ENCODE measurements around the gene CDKAL1. TPM values are rescaled to one million over a fixed set of nuclear protein-coding genes. Genes with fewer than 3 reads are reported as not detected.

CDKAL1 gene
- total RNA-seq, 1 experiment from 2014 or later = 20.6 TPM

GRCh38 chr6:20868397-20869096, 334.3 kb downstream of the CDKAL1 start:
- ATAC-seq (peak; percentile 66), DNase-seq (ENCODE audit: low spot score) (no peak)
- 0 out of 2 replicates have a peak, but pooled peaks have one; percentile 20 for TF ChIP-seq SMAD3 (CRISPR knock-in tag; IDR thresholded peaks at IDR 0.05; ENCODE audit: borderline replicate concordance)
- TF ChIP-seq SP1 (CRISPR knock-in tag; conservative IDR thresholded peaks at IDR 0.05) = 0 out of 2 replicates have a peak, but pooled peaks have one; percentile 30
- TF ChIP-seq TEAD1 (CRISPR knock-in tag; IDR thresholded peaks at IDR 0.05) = 0 out of 2 replicates have a peak, but pooled peaks have one; percentile 12
- TF ChIP-seq, protein P1, sequence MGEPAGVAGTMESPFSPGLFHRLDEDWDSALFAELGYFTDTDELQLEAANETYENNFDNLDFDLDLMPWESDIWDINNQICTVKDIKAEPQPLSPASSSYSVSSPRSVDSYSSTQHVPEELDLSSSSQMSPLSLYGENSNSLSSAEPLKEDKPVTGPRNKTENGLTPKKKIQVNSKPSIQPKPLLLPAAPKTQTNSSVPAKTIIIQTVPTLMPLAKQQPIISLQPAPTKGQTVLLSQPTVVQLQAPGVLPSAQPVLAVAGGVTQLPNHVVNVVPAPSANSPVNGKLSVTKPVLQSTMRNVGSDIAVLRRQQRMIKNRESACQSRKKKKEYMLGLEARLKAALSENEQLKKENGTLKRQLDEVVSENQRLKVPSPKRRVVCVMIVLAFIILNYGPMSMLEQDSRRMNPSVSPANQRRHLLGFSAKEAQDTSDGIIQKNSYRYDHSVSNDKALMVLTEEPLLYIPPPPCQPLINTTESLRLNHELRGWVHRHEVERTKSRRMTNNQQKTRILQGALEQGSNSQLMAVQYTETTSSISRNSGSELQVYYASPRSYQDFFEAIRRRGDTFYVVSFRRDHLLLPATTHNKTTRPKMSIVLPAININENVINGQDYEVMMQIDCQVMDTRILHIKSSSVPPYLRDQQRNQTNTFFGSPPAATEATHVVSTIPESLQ (CRISPR knock-in tag; IDR thresholded peaks at IDR 0.05) = no peak
- TF ChIP-seq, protein P2, sequence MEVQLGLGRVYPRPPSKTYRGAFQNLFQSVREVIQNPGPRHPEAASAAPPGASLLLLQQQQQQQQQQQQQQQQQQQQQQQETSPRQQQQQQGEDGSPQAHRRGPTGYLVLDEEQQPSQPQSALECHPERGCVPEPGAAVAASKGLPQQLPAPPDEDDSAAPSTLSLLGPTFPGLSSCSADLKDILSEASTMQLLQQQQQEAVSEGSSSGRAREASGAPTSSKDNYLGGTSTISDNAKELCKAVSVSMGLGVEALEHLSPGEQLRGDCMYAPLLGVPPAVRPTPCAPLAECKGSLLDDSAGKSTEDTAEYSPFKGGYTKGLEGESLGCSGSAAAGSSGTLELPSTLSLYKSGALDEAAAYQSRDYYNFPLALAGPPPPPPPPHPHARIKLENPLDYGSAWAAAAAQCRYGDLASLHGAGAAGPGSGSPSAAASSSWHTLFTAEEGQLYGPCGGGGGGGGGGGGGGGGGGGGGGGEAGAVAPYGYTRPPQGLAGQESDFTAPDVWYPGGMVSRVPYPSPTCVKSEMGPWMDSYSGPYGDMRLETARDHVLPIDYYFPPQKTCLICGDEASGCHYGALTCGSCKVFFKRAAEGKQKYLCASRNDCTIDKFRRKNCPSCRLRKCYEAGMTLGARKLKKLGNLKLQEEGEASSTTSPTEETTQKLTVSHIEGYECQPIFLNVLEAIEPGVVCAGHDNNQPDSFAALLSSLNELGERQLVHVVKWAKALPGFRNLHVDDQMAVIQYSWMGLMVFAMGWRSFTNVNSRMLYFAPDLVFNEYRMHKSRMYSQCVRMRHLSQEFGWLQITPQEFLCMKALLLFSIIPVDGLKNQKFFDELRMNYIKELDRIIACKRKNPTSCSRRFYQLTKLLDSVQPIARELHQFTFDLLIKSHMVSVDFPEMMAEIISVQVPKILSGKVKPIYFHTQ (CRISPR knock-in tag; IDR thresholded peaks at IDR 0.05) = no peak
- TF ChIP-seq ELF4 (CRISPR knock-in tag; IDR thresholded peaks at IDR 0.05; ENCODE audit: low read depth) = no peak
- CTCF ChIA-PET = no interaction called here
- no peaks in the 10 kb centered on the region for H3K9me3 Mint-ChIP-seq
- peaks cover 76% of the 10 kb centered on the region for H3K4me1 Mint-ChIP-seq
- H3K27me3 Mint-ChIP-seq (ENCODE audit: low read depth) = no peaks in the 10 kb centered on the region
- POLR2A ChIA-PET = interaction anchor here (0.6 kb wide), 1 partner anchor 594 kb away, joined by 7 read pairs; no protein-coding TSS in a partner anchor
- no peaks in the 10 kb centered on the region for H3K36me3 Mint-ChIP-seq
- peak overlapping the region; percentile 31 for H3K4me3 Mint-ChIP-seq
- H3K27ac Mint-ChIP-seq = peak overlapping the region; percentile 66

- DNase-seq (ENCODE audit: low spot score) (no peak), ATAC-seq (no peak)
- H3K27me3 Mint-ChIP-seq (ENCODE audit: low read depth) = no peaks in the 10 kb centered on the region
- ChIA-PET CTCF (no interaction called here), POLR2A (no interaction called here)
- TF ChIP-seq, protein P3, sequence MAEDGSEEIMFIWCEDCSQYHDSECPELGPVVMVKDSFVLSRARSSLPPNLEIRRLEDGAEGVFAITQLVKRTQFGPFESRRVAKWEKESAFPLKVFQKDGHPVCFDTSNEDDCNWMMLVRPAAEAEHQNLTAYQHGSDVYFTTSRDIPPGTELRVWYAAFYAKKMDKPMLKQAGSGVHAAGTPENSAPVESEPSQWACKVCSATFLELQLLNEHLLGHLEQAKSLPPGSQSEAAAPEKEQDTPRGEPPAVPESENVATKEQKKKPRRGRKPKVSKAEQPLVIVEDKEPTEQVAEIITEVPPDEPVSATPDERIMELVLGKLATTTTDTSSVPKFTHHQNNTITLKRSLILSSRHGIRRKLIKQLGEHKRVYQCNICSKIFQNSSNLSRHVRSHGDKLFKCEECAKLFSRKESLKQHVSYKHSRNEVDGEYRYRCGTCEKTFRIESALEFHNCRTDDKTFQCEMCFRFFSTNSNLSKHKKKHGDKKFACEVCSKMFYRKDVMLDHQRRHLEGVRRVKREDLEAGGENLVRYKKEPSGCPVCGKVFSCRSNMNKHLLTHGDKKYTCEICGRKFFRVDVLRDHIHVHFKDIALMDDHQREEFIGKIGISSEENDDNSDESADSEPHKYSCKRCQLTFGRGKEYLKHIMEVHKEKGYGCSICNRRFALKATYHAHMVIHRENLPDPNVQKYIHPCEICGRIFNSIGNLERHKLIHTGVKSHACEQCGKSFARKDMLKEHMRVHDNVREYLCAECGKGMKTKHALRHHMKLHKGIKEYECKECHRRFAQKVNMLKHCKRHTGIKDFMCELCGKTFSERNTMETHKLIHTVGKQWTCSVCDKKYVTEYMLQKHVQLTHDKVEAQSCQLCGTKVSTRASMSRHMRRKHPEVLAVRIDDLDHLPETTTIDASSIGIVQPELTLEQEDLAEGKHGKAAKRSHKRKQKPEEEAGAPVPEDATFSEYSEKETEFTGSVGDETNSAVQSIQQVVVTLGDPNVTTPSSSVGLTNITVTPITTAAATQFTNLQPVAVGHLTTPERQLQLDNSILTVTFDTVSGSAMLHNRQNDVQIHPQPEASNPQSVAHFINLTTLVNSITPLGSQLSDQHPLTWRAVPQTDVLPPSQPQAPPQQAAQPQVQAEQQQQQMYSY (CRISPR knock-in tag; IDR thresholded peaks at IDR 0.05) = no peak
- no peak for TF ChIP-seq ZNF263 (CRISPR knock-in tag; IDR thresholded peaks at IDR 0.05; ENCODE audit: low read depth)
- TF ChIP-seq NR3C1 (CRISPR knock-in tag; conservative IDR thresholded peaks at IDR 0.05; ENCODE audit: low read depth) = no peak
- no peak for TF ChIP-seq PREB (CRISPR knock-in tag; IDR thresholded peaks at IDR 0.05; ENCODE audit: borderline replicate concordance)
- no peak for TF ChIP-seq NFE2L1 (CRISPR knock-in tag; IDR thresholded peaks at IDR 0.05)
- no peak for TF ChIP-seq ZNF219 (CRISPR knock-in tag; IDR thresholded peaks at IDR 0.05; ENCODE audit: borderline replicate concordance)
- no peak for TF ChIP-seq FOXK1 (CRISPR knock-in tag; IDR thresholded peaks at IDR 0.05)
- TF ChIP-seq RELA (CRISPR knock-in tag; IDR thresholded peaks at IDR 0.05; ENCODE audit: borderline replicate concordance) = no peak
- TF ChIP-seq EMX1 (CRISPR knock-in tag; IDR thresholded peaks at IDR 0.05) = no peak
- no peak for TF ChIP-seq JAZF1 (CRISPR knock-in tag; IDR thresholded peaks at IDR 0.05)
- TF ChIP-seq ATF2 (CRISPR knock-in tag; IDR thresholded peaks at IDR 0.05; ENCODE audit: borderline replicate concordance, low read depth) = no peak
- TF ChIP-seq, protein P4, sequence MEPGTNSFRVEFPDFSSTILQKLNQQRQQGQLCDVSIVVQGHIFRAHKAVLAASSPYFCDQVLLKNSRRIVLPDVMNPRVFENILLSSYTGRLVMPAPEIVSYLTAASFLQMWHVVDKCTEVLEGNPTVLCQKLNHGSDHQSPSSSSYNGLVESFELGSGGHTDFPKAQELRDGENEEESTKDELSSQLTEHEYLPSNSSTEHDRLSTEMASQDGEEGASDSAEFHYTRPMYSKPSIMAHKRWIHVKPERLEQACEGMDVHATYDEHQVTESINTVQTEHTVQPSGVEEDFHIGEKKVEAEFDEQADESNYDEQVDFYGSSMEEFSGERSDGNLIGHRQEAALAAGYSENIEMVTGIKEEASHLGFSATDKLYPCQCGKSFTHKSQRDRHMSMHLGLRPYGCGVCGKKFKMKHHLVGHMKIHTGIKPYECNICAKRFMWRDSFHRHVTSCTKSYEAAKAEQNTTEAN (CRISPR knock-in tag; IDR thresholded peaks at IDR 0.05) = no peak
- TF ChIP-seq, protein P5, sequence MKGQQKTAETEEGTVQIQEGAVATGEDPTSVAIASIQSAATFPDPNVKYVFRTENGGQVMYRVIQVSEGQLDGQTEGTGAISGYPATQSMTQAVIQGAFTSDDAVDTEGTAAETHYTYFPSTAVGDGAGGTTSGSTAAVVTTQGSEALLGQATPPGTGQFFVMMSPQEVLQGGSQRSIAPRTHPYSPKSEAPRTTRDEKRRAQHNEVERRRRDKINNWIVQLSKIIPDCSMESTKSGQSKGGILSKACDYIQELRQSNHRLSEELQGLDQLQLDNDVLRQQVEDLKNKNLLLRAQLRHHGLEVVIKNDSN (CRISPR knock-in tag; IDR thresholded peaks at IDR 0.05) = no peak
- TF ChIP-seq ZNF317 (CRISPR knock-in tag; IDR thresholded peaks at IDR 0.05; ENCODE audit: borderline replicate concordance, low read depth) = no peak
- TF ChIP-seq TCF7 (CRISPR knock-in tag; IDR thresholded peaks at IDR 0.05; ENCODE audit: low read depth) = no peak
- peaks cover 82% of the 10 kb centered on the region for H3K4me1 Mint-ChIP-seq
- H3K9me3 Mint-ChIP-seq = no peaks in the 10 kb centered on the region
- H3K36me3 Mint-ChIP-seq = no peaks in the 10 kb centered on the region
- H3K4me3 Mint-ChIP-seq = no peak overlapping the region
- peak overlapping the region; percentile 44 for H3K27ac Mint-ChIP-seq
Measured at GRCh38 chr6:20870021-20870420, 335.8 kb downstream of the CDKAL1 start.
